Prostate gland (tissue), 2 donors: ENCODE measurements around the gene TNFRSF6B. TPM values are rescaled to one million over a fixed set of nuclear protein-coding genes. Genes with fewer than 3 reads are reported as not detected.

Experiments
- DNase-seq: peaks from one replicate; pipeline ENCODE4 v3.0.0-alpha.2; 2019; ENCODE audit warnings: low spot score
- H3K27ac ChIP-seq, 2 donors: fragments of 200-600 bp; sonication (generic); 2 replicates each; pipeline ENCODE4 v1.5.1; 2017 to 2019
- H3K27me3 ChIP-seq: fragments of 200-600 bp; sonication (generic); replicated peaks from 2 replicates; pipeline ENCODE4 v1.5.1; 2019; ENCODE audit not compliant: insufficient read depth
- H3K36me3 ChIP-seq, 2 donors: fragments of 200-600 bp; sonication (generic); 1 replicate in 1 of 2; 2 replicates in 1 of 2; pipeline versions ENCODE4 v1.5.1 to v1.8.1; 2017 to 2019
- H3K4me1 ChIP-seq: fragments of 200-600 bp; sonication (generic); replicated peaks from 2 replicates; pipeline ENCODE4 v1.5.1; 2019
- H3K4me3 ChIP-seq, 2 donors: fragments of 200-600 bp; sonication (generic); 2 replicates each; pipeline ENCODE4 v1.5.1; 2017 to 2019
- H3K9me3 ChIP-seq: fragments of 200-600 bp; sonication (generic); 2 replicates; pipeline ENCODE4 v1.5.1; 2017
- CTCF ChIP-seq, 4 experiments: fragments of 200-600 bp in 2 of 4; fragments of 450-650 bp in 2 of 4; sonication (generic) in 2 of 4; IDR thresholded peaks; 1 replicate in 3 of 4; 2 replicates in 1 of 4; pipeline ENCODE4 v1.5.1; 2016 to 2019; ENCODE audit warnings: antibody characterized with exemption in 4 of 4, mild to moderate bottlenecking in 2 of 4, moderate library complexity in 2 of 4
- POLR2A ChIP-seq: fragments of 450-650 bp; IDR thresholded peaks from one replicate; pipeline ENCODE4 v1.6.1; 2016; ENCODE audit warnings: antibody characterized with exemption, mild to moderate bottlenecking
- POLR2AphosphoS5 ChIP-seq: sonication (generic); formaldehyde crosslinking; IDR thresholded peaks from one replicate; pipeline ENCODE4 v1.6.1; 2017; ENCODE audit warnings: antibody characterized with exemption
- whole genome bisulfite sequencing: methylation state at CpG from one replicate; pipeline ENCODE4 v1.1.5; 2018; 5-methylcytosine and 5-hydroxymethylcytosine counted together
- intact Hi-C: fragments of 100-400 bp; cut with DNase I; formaldehyde crosslinking; loops from one replicate; pipeline ENCODE4 v1.14.2; 2022
- total RNA-seq, 2 donors: library from RNA; depleted of rRNA; stranded (reverse); fragments of >200 nt; gene quantifications; one replicate each; pipeline ENCODE4 v1.1.0, GENCODE V29; 2016

TNFRSF6B gene
- total RNA-seq, 2 donors from 2014 or later: 6.7 to 12.2 TPM

- Histone ChIP-seq H3K36me3 (peaks cover 0 to 5% of the 10 kb centered on the region in 2 donors), H3K9me3 (no peaks in the 10 kb centered on the region), H3K27ac (no peak overlapping the region), H3K4me1 (peaks cover 6% of the 10 kb centered on the region), H3K4me3 (no peak overlapping the region), H3K27me3 (no peaks in the 10 kb centered on the region)
- intact Hi-C loops: no loop called here
- TF ChIP-seq POLR2AphosphoS5 (no peak), POLR2A (no peak), CTCF (IDR thresholded peaks at IDR 0.05) (no peak)
- DNase-seq: no peak
- WGBS: 90% methylated on average over 8 of the region's 8 CpGs
Measured at GRCh38 chr20:63660622-63661021, 35.8 kb upstream of the TNFRSF6B start.

GRCh38 chr20:63661108-63661507 is 35.3 kb upstream of the TNFRSF6B start:
- H3K9me3 ChIP-seq: no peaks in the 10 kb centered on the region
- H3K36me3 ChIP-seq: peaks cover 0 to 5% of the 10 kb centered on the region in 2 donors
- intact Hi-C loops: no loop called here
- 93% methylated on average over 22 of the region's 22 CpGs for WGBS
- H3K27me3 ChIP-seq: no peaks in the 10 kb centered on the region
- no peak overlapping the region for H3K27ac ChIP-seq
- DNase-seq: no peak
- H3K4me3 ChIP-seq: no peak overlapping the region
- no peak for TF ChIP-seq CTCF (IDR thresholded peaks at IDR 0.05)
- no peak for TF ChIP-seq POLR2A
- no peak for TF ChIP-seq POLR2AphosphoS5
- peaks cover 6% of the 10 kb centered on the region for H3K4me1 ChIP-seq

- H3K36me3 ChIP-seq: peaks cover 3 to 5% of the 10 kb centered on the region in 2 donors
- no peak for DNase-seq
- H3K4me1 ChIP-seq: peaks cover 6% of the 10 kb centered on the region
- 95% methylated on average over 28 of the region's 33 CpGs for WGBS
- H3K27ac ChIP-seq: no peak overlapping the region
- H3K27me3 ChIP-seq: no peaks in the 10 kb centered on the region
- no peak overlapping the region for H3K4me3 ChIP-seq
- intact Hi-C loops: no loop called here
- TF ChIP-seq CTCF (IDR thresholded peaks at IDR 0.05) (no peak), POLR2AphosphoS5 (no peak), POLR2A (no peak)
- H3K9me3 ChIP-seq: no peaks in the 10 kb centered on the region
Measured at GRCh38 chr20:63661959-63662812, 34.3 kb upstream of the TNFRSF6B start.

- intact Hi-C loops: no loop called here
- whole genome bisulfite sequencing: 92% methylated on average over 9 of the region's 9 CpGs
- TF ChIP-seq POLR2AphosphoS5 (no peak), CTCF (IDR thresholded peaks at IDR 0.05) (no peak), POLR2A (no peak)
Measured at GRCh38 chr20:63662813-63663189, 33.7 kb upstream of the TNFRSF6B start.

More at GRCh38 chr20:63662813-63663189, 33.7 kb upstream of the TNFRSF6B start:
- no peak for DNase-seq
- Histone ChIP-seq H3K27me3 (no peaks in the 10 kb centered on the region), H3K27ac (no peak overlapping the region), H3K36me3 (peaks cover 5 to 9% of the 10 kb centered on the region in 2 donors), H3K4me3 (no peak overlapping the region), H3K4me1 (peaks cover 6% of the 10 kb centered on the region), H3K9me3 (no peaks in the 10 kb centered on the region)
